H1 (cell line): ENCODE results near the gene TMEM200B.
A peak's percentile ranks its signal among the peaks of the same experiment; 100 is the strongest.

Experiments
- CTCF ChIP-seq, 3 experiments: IDR thresholded peaks; 1 replicate in 2 of 3; 2 replicates in 1 of 3; pipeline versions ENCODE4 v1.5.1 to v1.6.1; 2011; ENCODE audit warnings: low read length in 3 of 3, mild to moderate bottlenecking in 3 of 3, inconsistent platforms in 2 of 3, low read depth in 1 of 3, moderate library complexity in 1 of 3; ENCODE audit not compliant: insufficient read depth in 1 of 3; ENCODE audit errors: control extremely low read depth in 1 of 3
- EP300 ChIP-seq, 2 experiments: IDR thresholded peaks; 1 replicate in 1 of 2; 2 replicates in 1 of 2; pipeline ENCODE4 v1.6.1; 2011 to 2012; ENCODE audit warnings: low read depth in 2 of 2, low read length in 2 of 2, mild to moderate bottlenecking in 2 of 2, borderline replicate concordance in 1 of 2, inconsistent platforms in 1 of 2, moderate library complexity in 1 of 2
- GABPA ChIP-seq: IDR thresholded peaks from 2 replicates; pipeline ENCODE4 v1.6.1; 2011; ENCODE audit warnings: mild to moderate bottlenecking, low read length, moderate library complexity, borderline replicate concordance; ENCODE audit not compliant: insufficient read depth
- GTF2F1 ChIP-seq: IDR thresholded peaks from 2 replicates; pipeline ENCODE4 v1.6.1; 2012; ENCODE audit warnings: low read depth, low read length, improper control_type of control experiment, borderline replicate concordance
- JUN ChIP-seq: IDR thresholded peaks from 2 replicates; pipeline ENCODE4 v1.6.1; 2011; ENCODE audit warnings: low read depth, mild to moderate bottlenecking, improper control_type of control experiment, low read length
- MAX ChIP-seq: IDR thresholded peaks from 2 replicates; pipeline ENCODE4 v1.6.1; 2012; ENCODE audit warnings: inconsistent platforms
- POLR2A ChIP-seq, 2 experiments: IDR thresholded peaks; 1 replicate in 1 of 2; 2 replicates in 1 of 2; pipeline ENCODE4 v1.6.1; 2011; ENCODE audit warnings: low read depth in 2 of 2, low read length in 2 of 2, mild to moderate bottlenecking in 2 of 2; ENCODE audit errors: control extremely low read depth in 1 of 2
- POLR2AphosphoS5 ChIP-seq: IDR thresholded peaks from 2 replicates; pipeline ENCODE4 v1.6.1; 2011; ENCODE audit warnings: low read depth, low read length
- SP1 ChIP-seq: IDR thresholded peaks from 2 replicates; pipeline ENCODE4 v1.6.1; 2011; ENCODE audit warnings: low read depth, low read length
- SP2 ChIP-seq: IDR thresholded peaks from 2 replicates; pipeline ENCODE4 v1.6.1; 2012; ENCODE audit warnings: mild to moderate bottlenecking, low read length, inconsistent platforms
- TAF1 ChIP-seq: IDR thresholded peaks from 2 replicates; pipeline ENCODE4 v1.6.1; 2011; ENCODE audit warnings: mild to moderate bottlenecking, low read depth, low read length
- USF2 ChIP-seq: IDR thresholded peaks from 2 replicates; pipeline ENCODE4 v1.6.1; 2011; ENCODE audit warnings: low read length, improper control_type of control experiment
- YY1 ChIP-seq: IDR thresholded peaks from 2 replicates; pipeline ENCODE4 v1.6.1; 2011; ENCODE audit warnings: low read depth, mild to moderate bottlenecking, low read length

GRCh38 chr1:29120367-29120766 lies 3.3 kb downstream of the TMEM200B start:
- no peak for TF ChIP-seq JUN
- no peak for TF ChIP-seq GABPA
- no peak for TF ChIP-seq TAF1
- no peak for TF ChIP-seq EP300 (IDR thresholded peaks at IDR 0.05; ENCODE audit: borderline replicate concordance in 1 of 2, low read depth in 2 of 2, low read length in 2 of 2)
- no peak for TF ChIP-seq YY1
- no peak for TF ChIP-seq CTCF (IDR thresholded peaks at IDR 0.05; ENCODE audit: control extremely low read depth in 1 of 3, insufficient read depth in 1 of 3, low read depth in 1 of 3, low read length in 3 of 3)
- no peak for TF ChIP-seq USF2
- 0 out of 2 replicates have a peak, but pooled peaks have one; percentile 13 for TF ChIP-seq POLR2AphosphoS5
- no peak for TF ChIP-seq SP1
- no peak for TF ChIP-seq MAX
- 0 out of 3 replicates have a peak, but pooled peaks of 1 of the 2 experiments have one; percentile 27 for TF ChIP-seq POLR2A (IDR thresholded peaks at IDR 0.05; ENCODE audit: control extremely low read depth in 1 of 2, low read depth in 2 of 2, low read length in 2 of 2)
- TF ChIP-seq GTF2F1 = no peak
- TF ChIP-seq SP2 = no peak
